IMR-90 (cell line): ENCODE measurements around the gene TAGAP. TPM values are rescaled to one million over a fixed set of nuclear protein-coding genes. Genes with fewer than 3 reads are reported as not detected.
"Not testable (repeated sequence)": the region's sequence is repeated elsewhere in the genome, so short reads cannot be mapped to it uniquely, and the experiment has no call there.

Experiments used
- ATAC-seq: fragments of 200-7000 bp; cut with Tn5 transposase; 2 replicates; pipeline ENCODE4 v1.9.1; 2020; ENCODE audit warnings: low read depth, mild to moderate bottlenecking, moderate library complexity
- BruUV-seq: library from RNA; stranded (reverse); fragments of 400-500 nt; replicated peaks from 2 replicates; lab custom pipeline; 2021; lab: Mats Ljungman, UMichigan
- CTCF ChIA-PET: fragments of 300-600 bp; formaldehyde crosslinking; extraction: SDS; loops from one replicate; lab custom pipeline; 2021; ENCODE audit warnings: antibody characterized with exemption; lab: Yijun Ruan, JAX
- POLR2A ChIA-PET: fragments of 300-600 bp; sonication (Branson Sonifier 250); formaldehyde crosslinking; loops from one replicate; lab custom pipeline; 2022; ENCODE audit warnings: antibody characterized with exemption; ENCODE audit not compliant: unreplicated experiment; lab: Charles Lee
- DNase-seq: peaks from one replicate; pipeline ENCODE4 v3.0.0; 2013
- H2AFZ ChIP-seq: replicated peaks from 2 replicates; pipeline ENCODE3; 2013; ENCODE audit warnings: low read length, mild to moderate bottlenecking; ENCODE audit not compliant: poor library complexity
- H2AK5ac ChIP-seq: 2 replicates; pipeline ENCODE4 v1.6.1; 2013; ENCODE audit warnings: low read depth, low read length, inconsistent platforms
- H2AK9ac ChIP-seq: replicated peaks from 2 replicates; pipeline ENCODE3; 2013; ENCODE audit warnings: mild to moderate bottlenecking, low read depth, low read length, moderate library complexity; ENCODE audit not compliant: poor library complexity
- H2BK120ac ChIP-seq: 2 replicates; pipeline ENCODE4 v1.6.1; 2013; ENCODE audit warnings: low read depth, low read length, inconsistent platforms
- H2BK15ac ChIP-seq: 3 replicates; pipeline ENCODE4 v1.6.1; 2013; ENCODE audit warnings: low read depth, low read length, inconsistent platforms
- H2BK20ac ChIP-seq: 2 replicates; pipeline ENCODE4 v1.6.1; 2013; ENCODE audit warnings: low read depth, mild to moderate bottlenecking, inconsistent platforms, low read length, moderate library complexity
- H2BK5ac ChIP-seq: 2 replicates; pipeline ENCODE4 v1.6.1; 2013; ENCODE audit warnings: mild to moderate bottlenecking, low read depth, low read length, inconsistent platforms; ENCODE audit not compliant: poor library complexity, severe bottlenecking
- H3K14ac ChIP-seq: replicated peaks from 2 replicates; pipeline ENCODE4 v1.6.1; 2013; ENCODE audit warnings: low read depth, low read length, inconsistent platforms
- H3K18ac ChIP-seq: 2 replicates; pipeline ENCODE4 v1.6.1; 2013; ENCODE audit warnings: low read depth, low read length, control low read depth
- H3K23ac ChIP-seq: 2 replicates; pipeline ENCODE4 v1.6.1; 2013; ENCODE audit warnings: low read depth, low read length, inconsistent platforms
- H3K27ac ChIP-seq: 2 replicates; pipeline ENCODE4 v1.5.1; 2013; ENCODE audit warnings: mild to moderate bottlenecking, control low read depth, low read length; ENCODE audit not compliant: insufficient read depth
- H3K27me3 ChIP-seq: 2 replicates; pipeline ENCODE4 v1.6.1; 2013; ENCODE audit warnings: low read length; ENCODE audit not compliant: control insufficient read depth, insufficient read depth
- H3K36me3 ChIP-seq: 2 replicates; pipeline ENCODE4 v1.6.1; 2013; ENCODE audit warnings: low read length, mixed read lengths; ENCODE audit not compliant: control insufficient read depth, insufficient read depth
- H3K4ac ChIP-seq: 2 replicates; pipeline ENCODE4 v1.6.1; 2013; ENCODE audit warnings: low read depth, low read length, inconsistent platforms
- H3K4me1 ChIP-seq: 2 replicates; pipeline ENCODE4 v1.6.1; 2013; ENCODE audit warnings: low read length, mixed read lengths; ENCODE audit not compliant: control insufficient read depth, insufficient read depth
- H3K4me2 ChIP-seq: 2 replicates; pipeline ENCODE4 v1.6.1; 2013; ENCODE audit warnings: low read depth, mild to moderate bottlenecking, control low read depth, low read length, moderate library complexity
- H3K4me3 ChIP-seq: 2 replicates; pipeline ENCODE4 v1.5.1; 2013; ENCODE audit warnings: low read depth, mild to moderate bottlenecking, control low read depth, low read length, moderate library complexity; ENCODE audit not compliant: insufficient read depth
- H3K56ac ChIP-seq: 2 replicates; pipeline ENCODE4 v1.6.1; 2013; ENCODE audit warnings: low read length, inconsistent platforms; ENCODE audit not compliant: insufficient read depth; ENCODE audit errors: extremely low read depth
- H3K79me1 ChIP-seq, 2 experiments: 2 replicates each; pipeline ENCODE4 v1.6.1; 2013; ENCODE audit warnings: low read length in 2 of 2, inconsistent platforms in 1 of 2, low read depth in 1 of 2
- H3K9ac ChIP-seq: 2 replicates; pipeline ENCODE4 v1.6.1; 2013; ENCODE audit warnings: low read depth, low read length, control low read depth
- H3K9me1 ChIP-seq: 2 replicates; pipeline ENCODE4 v1.6.1; 2013; ENCODE audit warnings: low read length, inconsistent platforms; ENCODE audit not compliant: insufficient read depth
- H3K9me3 ChIP-seq: 2 replicates; pipeline ENCODE4 v1.6.1; 2013; ENCODE audit warnings: low read length; ENCODE audit not compliant: control insufficient read depth, insufficient read depth
- H4K20me1 ChIP-seq: 2 replicates; pipeline ENCODE4 v1.6.1; 2013; ENCODE audit warnings: low read length, inconsistent platforms; ENCODE audit not compliant: insufficient read depth
- H4K5ac ChIP-seq: 2 replicates; pipeline ENCODE4 v1.6.1; 2013; ENCODE audit warnings: mild to moderate bottlenecking, low read depth, low read length, control low read depth
- H4K8ac ChIP-seq, 2 experiments: 2 replicates each; pipeline ENCODE4 v1.6.1; 2013; ENCODE audit warnings: low read depth in 2 of 2, low read length in 2 of 2, control low read depth in 1 of 2, inconsistent platforms in 1 of 2
- H4K91ac ChIP-seq: 2 replicates; pipeline ENCODE4 v1.6.1; 2013; ENCODE audit warnings: low read depth, low read length, inconsistent platforms; ENCODE audit not compliant: insufficient read depth
- WGBS, 2 experiments: methylation state at CpG; one replicate each; pipeline versions ENCODE4 v1.1.5 to v1.1.7; 2013; ENCODE audit warnings: missing lambda C conversion rate in 2 of 2; ENCODE audit not compliant: insufficient read length in 1 of 2; ENCODE audit errors: extremely low coverage in 2 of 2; 5-methylcytosine and 5-hydroxymethylcytosine counted together
- dilution Hi-C: fragments of 300-500 bp; cut with HindIII; formaldehyde crosslinking; loops from one replicate; pipeline ENCODE4 v1.14.3; 2018; ENCODE audit warnings: low sequenced_read_pairs; ENCODE audit not compliant: unreplicated experiment
- in situ Hi-C: fragments of 300-500 bp; cut with MboI; formaldehyde crosslinking; loops from 3 replicates; pipeline ENCODE4 v1.14.3; 2019; ENCODE audit warnings: low sequenced_read_pairs, inconsistent platforms, mixed read lengths
- intact Hi-C: fragments of 100-400 bp; cut with micrococcal nuclease; formaldehyde crosslinking; loops from 2 replicates; pipeline ENCODE4 v1.10.0; 2022
- polyA plus RNA-seq, 3 experiments: library from polyadenylated mRNA; depleted of rRNA; stranded (reverse); fragments of >200 nt; gene quantifications; 2 replicates each; pipeline ENCODE4 v1.2.3, GENCODE V29; 2012; ENCODE audit warnings: low replicate concordance in 1 of 3
- total RNA-seq: library from RNA; depleted of rRNA; stranded (reverse); fragments of >200 nt; gene quantifications from 2 replicates; pipeline ENCODE4 v1.2.3, GENCODE V29; 2012

The TAGAP gene
- total and polyA plus RNA-seq, 2 of the 4 experiments (the other 2 are of a cell fraction), result not detected

GRCh38 chr6:159038318-159038717 is 6.5 kb downstream of the TAGAP start:
- BruUV-seq, H4K8ac ChIP-seq, H3K4me2 ChIP-seq, H4K5ac ChIP-seq, ATAC-seq, H3K27ac ChIP-seq, H2BK5ac ChIP-seq, dilution Hi-C loops, H3K36me3 ChIP-seq, H3K18ac ChIP-seq, H2BK20ac ChIP-seq, H3K4me1 ChIP-seq, H3K23ac ChIP-seq, H3K14ac ChIP-seq, H3K9ac ChIP-seq, H3K9me3 ChIP-seq, H3K79me1 ChIP-seq, H3K56ac ChIP-seq, H4K91ac ChIP-seq, H4K20me1 ChIP-seq, H3K4ac ChIP-seq, H2BK15ac ChIP-seq, in situ Hi-C loops, H3K4me3 ChIP-seq, H3K9me1 ChIP-seq, intact Hi-C loops, H2AK9ac ChIP-seq, H2BK120ac ChIP-seq, DNase-seq, H2AFZ ChIP-seq, H2AK5ac ChIP-seq, POLR2A ChIA-PET: not testable (repeated sequence)
- peaks cover 40% of the 10 kb centered on the region for H3K27me3 ChIP-seq
- WGBS, 2 experiments, result no CpG with 5 or more reads among the region's 12 CpGs
- CTCF ChIA-PET, result interaction anchor here (0.8 kb wide), 1 partner anchor 11 kb away, joined by 3 read pairs; no protein-coding TSS in a partner anchor
